MCF 10A (cell line): ENCODE measurements around the gene SPACDR. TPM values are rescaled to one million over a fixed set of nuclear protein-coding genes. Genes with fewer than 3 reads are reported as not detected.

ENCODE experiments used
- BruUV-seq: library from RNA; stranded (reverse); fragments of 400-500 nt; replicated peaks from 2 replicates; lab custom pipeline; 2021; lab: Mats Ljungman, UMichigan
- CTCF ChIA-PET: fragments of 300-600 bp; sonication (Branson Sonifier 250); formaldehyde crosslinking; extraction: SDS; loops from one replicate; lab custom pipeline; 2021; ENCODE audit warnings: antibody characterized with exemption, inconsistent platforms; lab: Yijun Ruan, JAX
- POLR2A ChIA-PET: fragments of 300-600, 350-650 bp; sonication (Branson Sonifier 250); formaldehyde crosslinking; extraction: SDS; loops from one replicate; lab custom pipeline; 2020; ENCODE audit warnings: antibody characterized with exemption, inconsistent platforms; lab: Yijun Ruan, JAX
- DNase-seq: peaks from one replicate; pipeline ENCODE4 v3.0.0-alpha.2; 2018; ENCODE audit not compliant: unreplicated experiment
- H3K27ac Mint-ChIP-seq: one replicate; pipeline ENCODE4 v1.8.0; 2022; ENCODE audit warnings: mild to moderate bottlenecking, low read depth, mixed read lengths; ENCODE audit not compliant: unreplicated experiment
- H3K27me3 Mint-ChIP-seq: one replicate; pipeline ENCODE4 v1.8.0; 2022; ENCODE audit warnings: mixed read lengths; ENCODE audit not compliant: insufficient read depth, unreplicated experiment
- H3K36me3 Mint-ChIP-seq: one replicate; pipeline ENCODE4 v1.8.0; 2022; ENCODE audit warnings: mild to moderate bottlenecking, moderate library complexity, mixed read lengths; ENCODE audit not compliant: insufficient read depth, unreplicated experiment
- H3K4me1 Mint-ChIP-seq: one replicate; pipeline ENCODE4 v1.8.0; 2022; ENCODE audit warnings: mixed read lengths; ENCODE audit not compliant: insufficient read depth, unreplicated experiment
- H3K4me3 Mint-ChIP-seq: one replicate; pipeline ENCODE4 v1.8.0; 2022; ENCODE audit warnings: mild to moderate bottlenecking, moderate library complexity, mixed read lengths; ENCODE audit not compliant: unreplicated experiment
- H3K9me3 Mint-ChIP-seq: one replicate; pipeline ENCODE4 v1.8.0; 2022; ENCODE audit warnings: mixed read lengths; ENCODE audit not compliant: unreplicated experiment
- intact Hi-C: fragments of 100-400 bp; cut with micrococcal nuclease; formaldehyde crosslinking; loops from 2 replicates; pipeline ENCODE4 v1.14.1; 2022
- total RNA-seq: library from RNA; stranded (reverse); gene quantifications from 2 replicates; pipeline ENCODE4 v1.2.3, GENCODE V29; 2022
- TF ChIP-seq, protein P1 (sequence below): fragments of 200-600 bp; IDR thresholded peaks from one replicate; pipeline ENCODE4 v1.8.0; 2022; ENCODE audit warnings: antibody characterized with exemption, mild to moderate bottlenecking; ENCODE audit not compliant: unreplicated experiment

Gene SPACDR
- total RNA-seq, 1 experiment from 2014 or later, result 0.49 TPM

GRCh38 chr7:100431286-100431735 lies 32.7 kb downstream of the SPACDR start:
- H3K9me3 Mint-ChIP-seq, result no peaks in the 10 kb centered on the region
- H3K27ac Mint-ChIP-seq, result no peak overlapping the region
- H3K4me3 Mint-ChIP-seq, result peak overlapping the region; percentile 82
- no TSS peak for BruUV-seq
- H3K4me1 Mint-ChIP-seq, result peaks cover 41% of the 10 kb centered on the region
- TF ChIP-seq, protein P1, sequence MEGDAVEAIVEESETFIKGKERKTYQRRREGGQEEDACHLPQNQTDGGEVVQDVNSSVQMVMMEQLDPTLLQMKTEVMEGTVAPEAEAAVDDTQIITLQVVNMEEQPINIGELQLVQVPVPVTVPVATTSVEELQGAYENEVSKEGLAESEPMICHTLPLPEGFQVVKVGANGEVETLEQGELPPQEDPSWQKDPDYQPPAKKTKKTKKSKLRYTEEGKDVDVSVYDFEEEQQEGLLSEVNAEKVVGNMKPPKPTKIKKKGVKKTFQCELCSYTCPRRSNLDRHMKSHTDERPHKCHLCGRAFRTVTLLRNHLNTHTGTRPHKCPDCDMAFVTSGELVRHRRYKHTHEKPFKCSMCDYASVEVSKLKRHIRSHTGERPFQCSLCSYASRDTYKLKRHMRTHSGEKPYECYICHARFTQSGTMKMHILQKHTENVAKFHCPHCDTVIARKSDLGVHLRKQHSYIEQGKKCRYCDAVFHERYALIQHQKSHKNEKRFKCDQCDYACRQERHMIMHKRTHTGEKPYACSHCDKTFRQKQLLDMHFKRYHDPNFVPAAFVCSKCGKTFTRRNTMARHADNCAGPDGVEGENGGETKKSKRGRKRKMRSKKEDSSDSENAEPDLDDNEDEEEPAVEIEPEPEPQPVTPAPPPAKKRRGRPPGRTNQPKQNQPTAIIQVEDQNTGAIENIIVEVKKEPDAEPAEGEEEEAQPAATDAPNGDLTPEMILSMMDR, result no peak
- no peak for DNase-seq
- no peaks in the 10 kb centered on the region for H3K27me3 Mint-ChIP-seq
- intact Hi-C loops, result no loop called here
- CTCF ChIA-PET, result interaction anchor here (1.0 kb wide), 1 partner anchor 38 kb away, joined by 3 read pairs; no protein-coding TSS in a partner anchor
- H3K36me3 Mint-ChIP-seq, result peaks cover 57% of the 10 kb centered on the region
- POLR2A ChIA-PET, result interaction anchor here (0.6 to 1.2 kb wide), 3 partner anchors 19 to 242 kb away, joined by 4 read pairs; no protein-coding TSS in a partner anchor

GRCh38 chr7:100430493-100431285 lies 33.4 kb downstream of the SPACDR start:
- no peaks in the 10 kb centered on the region for H3K27me3 Mint-ChIP-seq
- POLR2A ChIA-PET, result interaction anchor here (0.6 to 3.1 kb wide), 10 partner anchors 8 to 422 kb away, joined by 3 to 31 read pairs (median 4); partner anchors contain the start of genes COPS6, FBXO24, LRCH4 and MOSPD3
- CTCF ChIA-PET, result interaction anchor here (1.0 kb wide), 1 partner anchor 38 kb away, joined by 3 read pairs; no protein-coding TSS in a partner anchor
- peaks cover 41% of the 10 kb centered on the region for H3K4me1 Mint-ChIP-seq
- H3K27ac Mint-ChIP-seq, result peak overlapping the region; percentile 100
- intact Hi-C loops, result no loop called here
- H3K9me3 Mint-ChIP-seq, result no peaks in the 10 kb centered on the region
- DNase-seq, result no peak
- H3K36me3 Mint-ChIP-seq, result peaks cover 54% of the 10 kb centered on the region
- peak overlapping the region; percentile 82 for H3K4me3 Mint-ChIP-seq
- TF ChIP-seq, protein P1, result no peak
- no TSS peak for BruUV-seq

DNA sequence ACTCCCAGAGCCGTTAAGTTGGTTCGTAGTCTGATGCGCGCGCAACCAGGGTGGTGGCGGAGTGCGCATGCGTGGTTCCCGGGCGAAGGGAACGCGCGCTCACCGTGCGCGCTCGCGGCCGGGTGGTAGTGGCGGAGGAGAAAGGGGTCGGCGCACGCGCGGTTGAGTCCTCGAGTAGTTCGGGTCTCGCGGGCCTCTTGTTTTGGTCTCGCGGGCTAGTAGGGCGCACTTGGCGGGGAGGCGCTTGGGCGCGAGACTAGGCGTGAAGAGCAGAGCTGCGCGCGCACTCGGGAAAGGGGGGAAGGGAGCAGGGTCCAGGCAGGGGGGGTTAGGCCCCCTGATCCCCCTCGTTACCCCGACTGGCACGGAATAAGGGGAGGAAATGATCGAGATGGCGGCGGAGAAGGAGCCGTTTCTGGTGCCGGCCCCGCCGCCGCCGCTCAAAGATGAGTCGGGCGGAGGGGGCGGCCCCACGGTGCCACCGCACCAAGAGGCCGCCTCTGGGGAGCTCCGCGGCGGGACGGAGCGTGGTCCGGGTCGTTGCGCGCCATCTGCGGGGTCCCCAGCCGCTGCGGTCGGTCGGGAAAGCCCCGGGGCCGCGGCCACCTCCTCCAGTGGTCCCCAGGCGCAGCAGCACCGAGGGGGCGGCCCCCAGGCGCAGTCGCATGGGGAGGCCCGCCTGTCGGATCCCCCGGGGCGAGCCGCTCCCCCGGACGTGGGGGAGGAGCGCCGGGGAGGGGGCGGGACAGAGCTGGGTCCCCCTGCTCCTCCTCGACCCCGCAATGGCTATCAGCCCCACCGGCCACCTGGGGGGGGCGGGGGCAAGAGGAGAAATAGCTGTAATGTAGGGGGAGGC lies 34.2 kb downstream of the SPACDR start, which contains the start of gene MEPCE:
Gene MEPCE, plus strand, starts transcription at position 195 of the 856 bp plus-strand sequence. Its CDS starts 188 bp downstream, at position 383.
- ChIA-PET CTCF (interaction anchor here (1.5 kb wide), 1 partner anchor 17 kb away, joined by 3 read pairs; no protein-coding TSS in a partner anchor), POLR2A (interaction anchor here (0.6 to 3.1 kb wide), 36 partner anchors 8 to 1021 kb away, joined by 3 to 31 read pairs (median 4); partner anchors contain the start of genes AP4M1, BUD31, COPS6 and FBXO24)
- DNase-seq, result peak; percentile 94
- intact Hi-C loops, result no loop called here
- Mint-ChIP-seq H3K4me3 (peak within 1 kb of the TSS; percentile 82), H3K36me3 (peaks cover 48% of the 10 kb centered on the region), H3K4me1 (peaks cover 37% of the 10 kb centered on the region), H3K27ac (peak within 1 kb of the TSS; percentile 100), H3K27me3 (no peaks in the 10 kb centered on the region), H3K9me3 (no peaks in the 10 kb centered on the region)
- TF ChIP-seq, protein P1, result no peak
- TSS peak; percentile 59 for BruUV-seq
